CD14-positive monocyte (primary cell): ENCODE measurements around the gene ZNF638. TPM values are rescaled to one million over a fixed set of nuclear protein-coding genes. Genes with fewer than 3 reads are reported as not detected.

Experiments used
- DNase-seq, 3 donors: peaks; one replicate each; pipeline ENCODE4 v3.0.0-alpha.2; 2011 to 2022
- H2AFZ ChIP-seq: 2 replicates; pipeline ENCODE4 v1.6.0; 2012; ENCODE audit warnings: mild to moderate bottlenecking, low read depth, low read length, inconsistent platforms; ENCODE audit not compliant: insufficient read depth, poor library complexity, severe bottlenecking
- H3K27ac ChIP-seq, 2 donors: 1 replicate in 1 of 2; 2 replicates in 1 of 2; pipeline ENCODE4 v1.5.1; 2012 to 2013; ENCODE audit warnings: low read length in 2 of 2, control low read depth in 1 of 2, inconsistent platforms in 1 of 2, low read depth in 1 of 2, mild to moderate bottlenecking in 1 of 2
- H3K27me3 ChIP-seq, 2 donors: one replicate each; pipeline versions ENCODE4 v1.6.0 to v1.6.1; 2011 to 2013; ENCODE audit warnings: low read length in 2 of 2; ENCODE audit not compliant: control insufficient read depth in 2 of 2, insufficient read depth in 2 of 2
- H3K36me3 ChIP-seq, 2 donors: replicated peaks in 1 of 2; 1 replicate in 1 of 2; 2 replicates in 1 of 2; pipeline versions ENCODE4 v1.5.1 to v1.6.1; 2012 to 2013; ENCODE audit warnings: low read length in 2 of 2, control low read depth in 1 of 2, inconsistent platforms in 1 of 2, mild to moderate bottlenecking in 1 of 2; ENCODE audit not compliant: insufficient read depth in 2 of 2, control insufficient read depth in 1 of 2
- H3K4me1 ChIP-seq, 2 donors: 1 replicate in 1 of 2; 2 replicates in 1 of 2; pipeline versions ENCODE4 v1.5.1 to v1.6.1; 2012 to 2013; ENCODE audit warnings: low read length in 2 of 2, control low read depth in 1 of 2, inconsistent platforms in 1 of 2, mild to moderate bottlenecking in 1 of 2, moderate library complexity in 1 of 2; ENCODE audit not compliant: insufficient read depth in 2 of 2, control insufficient read depth in 1 of 2
- H3K4me2 ChIP-seq: replicated peaks from 2 replicates; pipeline ENCODE3; 2012; ENCODE audit warnings: low read length, moderate library complexity, mild to moderate bottlenecking; ENCODE audit not compliant: poor library complexity, severe bottlenecking; ENCODE audit errors: extremely low read depth
- H3K4me3 ChIP-seq, 3 experiments: fragments of 200-600 bp in 1 of 3; sonication (generic) in 1 of 3; replicated peaks in 1 of 3; 1 replicate in 2 of 3; 2 replicates in 1 of 3; pipeline ENCODE4 v1.5.1; 2011 to 2013; ENCODE audit warnings: low read length in 3 of 3, mild to moderate bottlenecking in 3 of 3, control low read depth in 2 of 3, low read depth in 2 of 3, inconsistent platforms in 1 of 3, moderate library complexity in 1 of 3
- H3K79me2 ChIP-seq: 2 replicates; pipeline ENCODE4 v1.6.0; 2012; ENCODE audit warnings: mild to moderate bottlenecking, control low read depth, inconsistent platforms, low read length, moderate library complexity; ENCODE audit not compliant: insufficient read depth
- H3K9ac ChIP-seq: 2 replicates; pipeline ENCODE4 v1.6.0; 2017; ENCODE audit warnings: low read length, mild to moderate bottlenecking; ENCODE audit not compliant: insufficient read depth, poor library complexity, severe bottlenecking
- H3K9me3 ChIP-seq, 2 donors: replicated peaks in 1 of 2; 1 replicate in 1 of 2; 2 replicates in 1 of 2; pipeline versions ENCODE4 v1.5.1 to v1.6.1; 2012 to 2013; ENCODE audit warnings: low read length in 2 of 2, control low read depth in 1 of 2; ENCODE audit not compliant: control insufficient read depth in 1 of 2, insufficient read depth in 1 of 2
- H4K20me1 ChIP-seq: 2 replicates; pipeline ENCODE4 v1.6.0; 2012; ENCODE audit warnings: mild to moderate bottlenecking, low read length, control low read depth, moderate library complexity; ENCODE audit not compliant: insufficient read depth
- H3K27ac Mint-ChIP-seq, 7 donors: one replicate each; pipeline ENCODE4 v1.8.0; 2020; ENCODE audit warnings: mild to moderate bottlenecking in 7 of 7, mixed read lengths in 7 of 7, moderate library complexity in 6 of 7, inconsistent platforms in 2 of 7
- H3K27me3 Mint-ChIP-seq, 3 donors: one replicate each; pipeline ENCODE4 v1.8.0; 2021 to 2022; ENCODE audit warnings: low read depth in 3 of 3, mild to moderate bottlenecking in 3 of 3, mixed read lengths in 3 of 3, moderate library complexity in 3 of 3, inconsistent platforms in 1 of 3
- H3K36me3 Mint-ChIP-seq, 2 donors: one replicate each; pipeline ENCODE4 v1.8.0; 2020; ENCODE audit warnings: mixed read lengths in 2 of 2, inconsistent platforms in 1 of 2, mild to moderate bottlenecking in 1 of 2
- H3K4me1 Mint-ChIP-seq: one replicate; pipeline ENCODE4 v1.8.0; 2020; ENCODE audit warnings: mild to moderate bottlenecking, mixed read lengths
- H3K4me3 Mint-ChIP-seq, 2 donors: one replicate each; pipeline ENCODE4 v1.8.0; 2020; ENCODE audit warnings: mild to moderate bottlenecking in 2 of 2, mixed read lengths in 2 of 2, moderate library complexity in 1 of 2
- H3K9me3 Mint-ChIP-seq, 7 donors: one replicate each; pipeline ENCODE4 v1.8.0; 2020 to 2022; ENCODE audit warnings: mixed read lengths in 7 of 7, mild to moderate bottlenecking in 6 of 7, moderate library complexity in 6 of 7, inconsistent platforms in 2 of 7
- CTCF ChIP-seq: fragments of 200-600 bp; IDR thresholded peaks from one replicate; pipeline ENCODE4 v1.8.0; 2022; ENCODE audit warnings: antibody characterized with exemption, mild to moderate bottlenecking
- WGBS: methylation state at CpG from one replicate; pipeline ENCODE4 v1.1.5; 2013; ENCODE audit warnings: missing lambda C conversion rate; ENCODE audit not compliant: insufficient coverage; 5-methylcytosine and 5-hydroxymethylcytosine counted together
- intact Hi-C, 2 donors: fragments of 100-400 bp; cut with micrococcal nuclease; formaldehyde crosslinking; loops; one replicate each; pipeline versions ENCODE4 v1.15.0 to v1.15.1; 2023
- polyA plus RNA-seq, 3 donors: library from polyadenylated mRNA; depleted of rRNA in 1 of 3; unstranded in 2 of 3; stranded (reverse) in 1 of 3; fragments of 300-500 nt in 2 of 3; fragments of >200 nt in 1 of 3; fragmentation: Illumina TruSeq in 2 of 3; gene quantifications; 1 replicate in 2 of 3; 2 replicates in 1 of 3; pipeline ENCODE4 v1.2.3, GENCODE V29; 2012 to 2021

ZNF638 gene
- polyA plus RNA-seq, 3 donors = 19.1 to 64.6 (median 22.4) TPM

DNA sequence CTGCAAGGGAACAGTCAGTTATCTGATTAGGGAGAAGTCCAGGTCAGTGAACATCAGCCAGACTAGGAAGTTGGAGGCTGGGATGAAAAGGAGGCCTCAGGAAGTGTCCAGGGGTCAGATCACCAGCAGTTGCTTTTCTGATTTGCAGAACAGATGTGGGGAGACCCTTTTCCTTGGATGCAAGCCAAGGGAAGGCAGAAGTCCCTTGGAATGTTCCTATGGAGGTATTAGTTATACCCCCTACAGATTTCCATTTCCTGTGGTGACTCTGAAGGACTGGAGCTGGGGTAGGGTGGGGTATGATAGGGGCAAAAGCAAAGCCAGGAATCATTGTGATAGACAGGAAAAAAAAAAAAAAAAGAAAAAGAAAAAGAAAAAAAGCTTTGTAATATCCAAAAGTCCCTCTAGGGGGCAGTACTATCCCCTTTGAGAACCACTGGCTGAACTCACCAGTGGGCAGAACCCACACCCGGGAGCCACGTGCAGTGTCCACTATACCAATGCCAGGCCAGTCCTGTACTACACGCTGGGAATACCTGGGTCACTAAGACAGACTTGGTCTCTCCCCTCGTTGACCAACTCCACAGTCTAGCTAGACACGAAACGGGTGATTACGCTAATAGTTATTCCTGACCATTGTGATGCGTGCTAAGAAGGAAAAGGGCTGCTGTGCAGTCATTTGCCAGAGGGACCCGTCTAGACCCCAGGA, 129.2 kb downstream of the ZNF638 start:
- Histone ChIP-seq H3K27ac (peak overlapping the region in 1 of 2 donors; percentile 18), H3K79me2 (peaks cover 100% of the 10 kb centered on the region), H3K27me3 (peaks cover 0 to 23% of the 10 kb centered on the region in 2 donors), H3K4me2 (no peak overlapping the region), H3K36me3 (peaks cover 24 to 76% of the 10 kb centered on the region in 2 donors), H3K4me3 (no peak overlapping the region), H3K9me3 (peaks cover 0 to 17% of the 10 kb centered on the region in 2 donors), H4K20me1 (peaks cover 99% of the 10 kb centered on the region), H3K4me1 (peaks cover 36 to 62% of the 10 kb centered on the region in 2 donors), H3K9ac (no peak overlapping the region), H2AFZ (no peak overlapping the region)
- peaks cover 4 to 17% (median 11%) of the 10 kb centered on the region in 7 donors for H3K9me3 Mint-ChIP-seq
- intact Hi-C loops = loop anchor here (2.0 to 5.0 kb wide), 2 partner anchors 50 to 52 kb away; no protein-coding TSS in a partner anchor
- no peak overlapping the region for H3K4me3 Mint-ChIP-seq
- 59% methylated on average over 5 of the region's 9 CpGs for WGBS
- peaks cover 54 to 56% of the 10 kb centered on the region in 2 donors for H3K36me3 Mint-ChIP-seq
- H3K27me3 Mint-ChIP-seq = peaks cover 2 to 6% (median 3%) of the 10 kb centered on the region in 3 donors
- peaks cover 51% of the 10 kb centered on the region for H3K4me1 Mint-ChIP-seq
- peak; percentile 90 for TF ChIP-seq CTCF
- peak overlapping the region in 2 of 7 donors; percentile 12 to 52 for H3K27ac Mint-ChIP-seq
- DNase-seq = peak in 2 of 3 donors; percentile 31 to 57

- Histone ChIP-seq H3K79me2 (peaks cover 100% of the 10 kb centered on the region), H3K27me3 (peaks cover 0 to 28% of the 10 kb centered on the region in 2 donors), H3K27ac (no peak overlapping the region), H3K36me3 (peaks cover 24 to 76% of the 10 kb centered on the region in 2 donors), H3K4me3 (no peak overlapping the region), H2AFZ (no peak overlapping the region), H3K4me1 (peaks cover 35 to 62% of the 10 kb centered on the region in 2 donors), H3K4me2 (no peak overlapping the region), H3K9me3 (peaks cover 0 to 17% of the 10 kb centered on the region in 2 donors), H3K9ac (no peak overlapping the region), H4K20me1 (peaks cover 99% of the 10 kb centered on the region)
- H3K27me3 Mint-ChIP-seq = peaks cover 2 to 5% (median 3%) of the 10 kb centered on the region in 3 donors
- 98% methylated on average over 5 of the region's 5 CpGs for WGBS
- TF ChIP-seq CTCF = no peak
- H3K4me3 Mint-ChIP-seq = no peak overlapping the region
- peaks cover 4 to 16% (median 11%) of the 10 kb centered on the region in 7 donors for H3K9me3 Mint-ChIP-seq
- H3K27ac Mint-ChIP-seq = no peak overlapping the region
- H3K36me3 Mint-ChIP-seq = peaks cover 51 to 53% of the 10 kb centered on the region in 2 donors
- intact Hi-C loops = loop anchor here (2.0 to 5.0 kb wide), 2 partner anchors 50 to 51 kb away; no protein-coding TSS in a partner anchor
- DNase-seq = no peak
- H3K4me1 Mint-ChIP-seq = peaks cover 45% of the 10 kb centered on the region
Observed at GRCh38 chr2:71461304-71461671, 129.7 kb downstream of the ZNF638 start.
